WTC11 (cell line): ENCODE data around the gene ABLIM2. TPM values are rescaled to one million over a fixed set of nuclear protein-coding genes. Genes with fewer than 3 reads are reported as not detected.

Experiments
- ATAC-seq: fragments of 200-7000 bp; cut with Tn5 transposase; 2 replicates; pipeline ENCODE4 v1.10.0; 2021; ENCODE audit warnings: mild to moderate bottlenecking, moderate library complexity
- CTCF ChIA-PET: fragments of 300-600 bp; sonication (Branson Sonifier 250); formaldehyde crosslinking; loops from one replicate; lab custom pipeline; 2021; ENCODE audit warnings: antibody characterized with exemption; lab: Charles Lee
- POLR2A ChIA-PET: fragments of 350-600 bp; sonication (Branson Sonifier 250); formaldehyde crosslinking; loops from one replicate; lab custom pipeline; 2021; ENCODE audit warnings: antibody characterized with exemption; lab: Charles Lee
- DNase-seq: peaks from one replicate; pipeline ENCODE4 v3.0.0; 2021; ENCODE audit warnings: low spot score
- H3K27ac Mint-ChIP-seq: 2 replicates; pipeline ENCODE4 v1.8.0; 2021; ENCODE audit warnings: mixed read lengths
- H3K27me3 Mint-ChIP-seq: 2 replicates; pipeline ENCODE4 v1.8.0; 2021; ENCODE audit warnings: low read depth, mild to moderate bottlenecking, moderate library complexity, mixed read lengths
- H3K36me3 Mint-ChIP-seq: 2 replicates; pipeline ENCODE4 v1.8.0; 2021; ENCODE audit warnings: mixed read lengths
- H3K4me1 Mint-ChIP-seq: 2 replicates; pipeline ENCODE4 v1.8.0; 2022; ENCODE audit warnings: mixed read lengths
- H3K4me3 Mint-ChIP-seq: 2 replicates; pipeline ENCODE4 v1.8.0; 2021; ENCODE audit warnings: mild to moderate bottlenecking, moderate library complexity, mixed read lengths
- H3K9me3 Mint-ChIP-seq: 2 replicates; pipeline ENCODE4 v1.8.0; 2021; ENCODE audit warnings: mixed read lengths
- ATF1 ChIP-seq: sonication (generic); formaldehyde crosslinking; IDR thresholded peaks from 2 replicates; pipeline ENCODE4 v1.8.1; 2023; ENCODE audit warnings: mild to moderate bottlenecking, moderate library complexity, missing genetic modification reagents
- CREB1 ChIP-seq: sonication (generic); formaldehyde crosslinking; IDR thresholded peaks from 2 replicates; pipeline ENCODE4 v1.8.0; 2023; ENCODE audit warnings: mild to moderate bottlenecking, missing genetic modification reagents
- E2F5 ChIP-seq: sonication (generic); formaldehyde crosslinking; IDR thresholded peaks from 2 replicates; pipeline ENCODE4 v1.8.1; 2022; ENCODE audit warnings: mild to moderate bottlenecking, moderate library complexity, missing genetic modification reagents
- EMX1 ChIP-seq: fragments of 250-450 bp; sonication (Bioruptor Pico); IDR thresholded peaks from 2 replicates; pipeline ENCODE4 v1.8.0; 2021; ENCODE audit warnings: mild to moderate bottlenecking
- FOXP1 ChIP-seq: sonication (generic); formaldehyde crosslinking; IDR thresholded peaks from 2 replicates; pipeline ENCODE4 v1.8.0; 2022; ENCODE audit warnings: missing genetic modification reagents, mild to moderate bottlenecking, moderate library complexity, borderline replicate concordance
- GTF2I ChIP-seq: fragments of 250-450 bp; sonication (Bioruptor Pico); conservative IDR thresholded peaks from 2 replicates; pipeline ENCODE4 v1.4.0; 2021; ENCODE audit warnings: mild to moderate bottlenecking
- HMGXB4 ChIP-seq: sonication (generic); formaldehyde crosslinking; IDR thresholded peaks from 2 replicates; pipeline ENCODE4 v1.8.1; 2023; ENCODE audit warnings: mild to moderate bottlenecking, moderate library complexity, missing genetic modification reagents
- KAT7 ChIP-seq: sonication (generic); formaldehyde crosslinking; IDR thresholded peaks from 2 replicates; pipeline ENCODE4 v1.8.1; 2023; ENCODE audit warnings: missing genetic modification reagents, mild to moderate bottlenecking, borderline replicate concordance
- MLX ChIP-seq: sonication (generic); formaldehyde crosslinking; IDR thresholded peaks from 2 replicates; pipeline ENCODE4 v1.8.1; 2023; ENCODE audit warnings: mild to moderate bottlenecking, missing genetic modification reagents, moderate library complexity
- MYBL2 ChIP-seq: sonication (generic); formaldehyde crosslinking; IDR thresholded peaks from 2 replicates; pipeline ENCODE4 v1.8.1; 2023; ENCODE audit warnings: mild to moderate bottlenecking, moderate library complexity, missing genetic modification reagents
- NFATC4 ChIP-seq: fragments of 250-450 bp; sonication (Bioruptor Pico); IDR thresholded peaks from 2 replicates; pipeline ENCODE4 v1.9.0; 2021; ENCODE audit warnings: mild to moderate bottlenecking
- SMAD3 ChIP-seq: sonication (generic); formaldehyde crosslinking; IDR thresholded peaks from 2 replicates; pipeline ENCODE4 v1.8.0; 2022; ENCODE audit warnings: missing genetic modification reagents, mild to moderate bottlenecking, borderline replicate concordance
- SP1 ChIP-seq: sonication (generic); formaldehyde crosslinking; conservative IDR thresholded peaks from 2 replicates; pipeline ENCODE4 v1.8.1; 2022; ENCODE audit warnings: missing genetic modification reagents
- STAT6 ChIP-seq: sonication (generic); formaldehyde crosslinking; conservative IDR thresholded peaks from 2 replicates; pipeline ENCODE4 v1.8.1; 2023; ENCODE audit warnings: mild to moderate bottlenecking, low read depth, missing genetic modification reagents, moderate library complexity
- TP53 ChIP-seq: sonication (generic); formaldehyde crosslinking; IDR thresholded peaks from 2 replicates; pipeline ENCODE4 v1.8.1; 2023; ENCODE audit warnings: mild to moderate bottlenecking, missing genetic modification reagents
- USF2 ChIP-seq: sonication (generic); formaldehyde crosslinking; IDR thresholded peaks from 2 replicates; pipeline ENCODE4 v1.8.1; 2023; ENCODE audit warnings: mild to moderate bottlenecking, missing genetic modification reagents, moderate library complexity
- ZBTB21 ChIP-seq: sonication (generic); formaldehyde crosslinking; IDR thresholded peaks from 2 replicates; pipeline ENCODE4 v1.8.1; 2023; ENCODE audit warnings: mild to moderate bottlenecking, missing genetic modification reagents, borderline replicate concordance
- ZNF281 ChIP-seq: sonication (generic); formaldehyde crosslinking; IDR thresholded peaks from 2 replicates; pipeline ENCODE4 v1.8.0; 2023; ENCODE audit warnings: mild to moderate bottlenecking, missing genetic modification reagents
- ZNF512 ChIP-seq: sonication (generic); formaldehyde crosslinking; IDR thresholded peaks from 2 replicates; pipeline ENCODE4 v1.8.1; 2022; ENCODE audit warnings: missing genetic modification reagents, borderline replicate concordance
- ZNF532 ChIP-seq: fragments of 250-450 bp; sonication (Bioruptor Pico); IDR thresholded peaks from 2 replicates; pipeline ENCODE4 v1.9.0; 2021; ENCODE audit warnings: mild to moderate bottlenecking, borderline replicate concordance
- total RNA-seq: library from RNA; stranded (reverse); gene quantifications from 3 replicates; pipeline ENCODE4 v1.2.3, GENCODE V29; 2021

ABLIM2 gene
- total RNA-seq, 1 experiment from 2014 or later = 2.6 TPM

GRCh38 chr4:8058031-8058479 is 100.6 kb downstream of the ABLIM2 start (continued):
- TF ChIP-seq ZNF512 (CRISPR knock-in tag) (no peak), EMX1 (no peak), KAT7 (no peak), HMGXB4 (CRISPR knock-in tag) (no peak), CREB1 (CRISPR knock-in tag) (no peak), NFATC4 (no peak), E2F5 (CRISPR knock-in tag) (no peak), ZNF281 (CRISPR knock-in tag) (no peak)

- ChIA-PET POLR2A (no interaction called here), CTCF (interaction anchor here (1.3 kb wide), 1 partner anchor 30 kb away, joined by 3 read pairs; no protein-coding TSS in a partner anchor)
- peaks cover 22% of the 10 kb centered on the region for H3K9me3 Mint-ChIP-seq
- TF ChIP-seq ZNF532 (CRISPR knock-in tag) = no peak
- TF ChIP-seq USF2 = no peak
- TF ChIP-seq FOXP1 (CRISPR knock-in tag) = no peak
- TF ChIP-seq MLX (CRISPR knock-in tag) = no peak
- TF ChIP-seq MYBL2 (CRISPR knock-in tag) = no peak
- no peak for TF ChIP-seq SP1 (CRISPR knock-in tag)
- TF ChIP-seq SMAD3 = no peak
- no peak for TF ChIP-seq STAT6 (CRISPR knock-in tag)
- TF ChIP-seq TP53 = no peak
- TF ChIP-seq GTF2I = no peak
- TF ChIP-seq ZBTB21 = no peak
- TF ChIP-seq ATF1 (CRISPR knock-in tag) = no peak
- TF ChIP-seq E2F5 (CRISPR knock-in tag) = no peak
These were observed 103.4 kb downstream of the ABLIM2 start for GRCh38 chr4:8055206-8055605.

More at GRCh38 chr4:8055206-8055605, 103.4 kb downstream of the ABLIM2 start:
- DNase-seq = no peak
- ATAC-seq = no peak
- H3K27me3 Mint-ChIP-seq = peaks cover 4% of the 10 kb centered on the region; the same call in 1 of the 2 replicates
- H3K4me3 Mint-ChIP-seq = no peak overlapping the region
- peaks cover 20% of the 10 kb centered on the region for H3K4me1 Mint-ChIP-seq
- no peak overlapping the region for H3K27ac Mint-ChIP-seq
- H3K36me3 Mint-ChIP-seq = peaks cover 21% of the 10 kb centered on the region
